Measurements from ENCODE around the gene SERF2. TPM values are rescaled to one million over a fixed set of nuclear protein-coding genes. Genes with fewer than 3 reads are reported as not detected.

The SERF2 gene
- polyA plus RNA-seq, 1 donor from 2014 or later, result 726 TPM

DNA sequence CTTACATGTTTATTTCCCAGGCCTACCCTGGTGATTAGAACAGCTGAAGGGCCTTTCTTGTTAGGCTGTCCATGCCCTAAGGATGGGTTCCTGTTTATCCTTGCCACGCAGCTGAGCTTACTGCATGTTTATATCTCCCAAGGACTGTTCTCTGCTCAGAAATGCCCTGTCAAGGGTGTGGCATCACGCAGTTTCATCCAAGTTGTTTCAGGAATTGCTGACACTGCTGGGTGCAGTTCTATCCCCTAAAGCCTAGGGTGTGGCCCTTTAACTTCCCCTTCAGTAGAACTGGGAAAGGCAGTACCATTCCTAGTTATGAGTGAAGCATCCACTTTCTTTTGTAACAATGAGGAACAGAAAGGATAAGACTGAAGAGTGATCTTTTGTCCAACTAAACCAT is 20.3 kb upstream of the SERF2 start:
- H3K36me3 ChIP-seq (ENCODE audit: insufficient read depth, low read length), result peaks cover 6% of the 10 kb centered on the region
- no peak for TF ChIP-seq EP300 (conservative IDR thresholded peaks at IDR 0.05; ENCODE audit: poor library complexity, severe bottlenecking)
- TF ChIP-seq SMC3 (conservative IDR thresholded peaks at IDR 0.05; ENCODE audit: poor library complexity), result no peak
- TF ChIP-seq EZH2 (IDR thresholded peaks at IDR 0.05; ENCODE audit: borderline replicate concordance, insufficient read depth, low read length, poor library complexity, severe bottlenecking), result no peak
- TF ChIP-seq POLR2AphosphoS5 (IDR thresholded peaks at IDR 0.05), result no peak
- no peak for TF ChIP-seq MXI1 (conservative IDR thresholded peaks at IDR 0.05; ENCODE audit: poor library complexity, severe bottlenecking)
- TF ChIP-seq TAF1 (IDR thresholded peaks at IDR 0.05; ENCODE audit: low read depth), result no peak
- TF ChIP-seq, protein P1, sequence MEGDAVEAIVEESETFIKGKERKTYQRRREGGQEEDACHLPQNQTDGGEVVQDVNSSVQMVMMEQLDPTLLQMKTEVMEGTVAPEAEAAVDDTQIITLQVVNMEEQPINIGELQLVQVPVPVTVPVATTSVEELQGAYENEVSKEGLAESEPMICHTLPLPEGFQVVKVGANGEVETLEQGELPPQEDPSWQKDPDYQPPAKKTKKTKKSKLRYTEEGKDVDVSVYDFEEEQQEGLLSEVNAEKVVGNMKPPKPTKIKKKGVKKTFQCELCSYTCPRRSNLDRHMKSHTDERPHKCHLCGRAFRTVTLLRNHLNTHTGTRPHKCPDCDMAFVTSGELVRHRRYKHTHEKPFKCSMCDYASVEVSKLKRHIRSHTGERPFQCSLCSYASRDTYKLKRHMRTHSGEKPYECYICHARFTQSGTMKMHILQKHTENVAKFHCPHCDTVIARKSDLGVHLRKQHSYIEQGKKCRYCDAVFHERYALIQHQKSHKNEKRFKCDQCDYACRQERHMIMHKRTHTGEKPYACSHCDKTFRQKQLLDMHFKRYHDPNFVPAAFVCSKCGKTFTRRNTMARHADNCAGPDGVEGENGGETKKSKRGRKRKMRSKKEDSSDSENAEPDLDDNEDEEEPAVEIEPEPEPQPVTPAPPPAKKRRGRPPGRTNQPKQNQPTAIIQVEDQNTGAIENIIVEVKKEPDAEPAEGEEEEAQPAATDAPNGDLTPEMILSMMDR (IDR thresholded peaks at IDR 0.05; ENCODE audit: poor library complexity, severe bottlenecking), result no peak
- TF ChIP-seq, protein P2, sequence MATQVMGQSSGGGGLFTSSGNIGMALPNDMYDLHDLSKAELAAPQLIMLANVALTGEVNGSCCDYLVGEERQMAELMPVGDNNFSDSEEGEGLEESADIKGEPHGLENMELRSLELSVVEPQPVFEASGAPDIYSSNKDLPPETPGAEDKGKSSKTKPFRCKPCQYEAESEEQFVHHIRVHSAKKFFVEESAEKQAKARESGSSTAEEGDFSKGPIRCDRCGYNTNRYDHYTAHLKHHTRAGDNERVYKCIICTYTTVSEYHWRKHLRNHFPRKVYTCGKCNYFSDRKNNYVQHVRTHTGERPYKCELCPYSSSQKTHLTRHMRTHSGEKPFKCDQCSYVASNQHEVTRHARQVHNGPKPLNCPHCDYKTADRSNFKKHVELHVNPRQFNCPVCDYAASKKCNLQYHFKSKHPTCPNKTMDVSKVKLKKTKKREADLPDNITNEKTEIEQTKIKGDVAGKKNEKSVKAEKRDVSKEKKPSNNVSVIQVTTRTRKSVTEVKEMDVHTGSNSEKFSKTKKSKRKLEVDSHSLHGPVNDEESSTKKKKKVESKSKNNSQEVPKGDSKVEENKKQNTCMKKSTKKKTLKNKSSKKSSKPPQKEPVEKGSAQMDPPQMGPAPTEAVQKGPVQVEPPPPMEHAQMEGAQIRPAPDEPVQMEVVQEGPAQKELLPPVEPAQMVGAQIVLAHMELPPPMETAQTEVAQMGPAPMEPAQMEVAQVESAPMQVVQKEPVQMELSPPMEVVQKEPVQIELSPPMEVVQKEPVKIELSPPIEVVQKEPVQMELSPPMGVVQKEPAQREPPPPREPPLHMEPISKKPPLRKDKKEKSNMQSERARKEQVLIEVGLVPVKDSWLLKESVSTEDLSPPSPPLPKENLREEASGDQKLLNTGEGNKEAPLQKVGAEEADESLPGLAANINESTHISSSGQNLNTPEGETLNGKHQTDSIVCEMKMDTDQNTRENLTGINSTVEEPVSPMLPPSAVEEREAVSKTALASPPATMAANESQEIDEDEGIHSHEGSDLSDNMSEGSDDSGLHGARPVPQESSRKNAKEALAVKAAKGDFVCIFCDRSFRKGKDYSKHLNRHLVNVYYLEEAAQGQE (IDR thresholded peaks at IDR 0.05; ENCODE audit: borderline replicate concordance), result no peak
- no peak for TF ChIP-seq RAD21 (conservative IDR thresholded peaks at IDR 0.05)
- H4K20me1 ChIP-seq (ENCODE audit: insufficient read depth), result no peaks in the 10 kb centered on the region

DNA sequence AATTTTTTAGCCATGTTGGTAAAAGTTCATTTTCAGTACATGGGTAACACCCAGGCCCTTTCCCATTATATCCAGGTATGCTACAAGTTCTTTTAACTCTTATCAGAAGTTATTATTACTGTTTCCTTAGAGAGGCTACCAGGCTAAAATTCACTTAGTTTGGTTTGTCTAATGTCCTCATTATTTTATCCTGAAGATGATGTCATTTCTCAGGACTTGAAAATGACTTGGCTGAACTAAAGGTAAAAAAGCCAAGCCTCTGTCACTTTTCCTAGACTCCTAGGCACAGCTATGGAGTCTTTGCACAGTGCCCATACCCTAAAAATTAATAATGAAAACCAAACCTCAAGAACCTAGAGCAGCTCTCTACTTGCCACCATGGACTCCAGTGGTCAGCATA is 19.5 kb upstream of the SERF2 start:
- Histone ChIP-seq H4K20me1 (ENCODE audit: insufficient read depth) (no peaks in the 10 kb centered on the region), H3K36me3 (ENCODE audit: insufficient read depth, low read length) (peaks cover 6% of the 10 kb centered on the region)

More for the DNA sequence above, 20.3 kb upstream of the SERF2 start:
- no peaks in the 10 kb centered on the region for H3K9me3 ChIP-seq (ENCODE audit: low read length)
- no peaks in the 10 kb centered on the region for H3K79me2 ChIP-seq (replicated peaks; ENCODE audit: insufficient read depth, low read length)
- no peak overlapping the region for H3K27ac ChIP-seq (ENCODE audit: low read length)
- no peaks in the 10 kb centered on the region for H3K9me2 ChIP-seq (ENCODE audit: insufficient read depth, low read length)
- H3F3A ChIP-seq (ENCODE audit: insufficient read depth, low read length, poor library complexity, severe bottlenecking), result no peaks in the 10 kb centered on the region
- H3K4me2 ChIP-seq (ENCODE audit: low read length), result no peak overlapping the region
- H3K27me3 ChIP-seq (ENCODE audit: insufficient read depth, low read depth, low read length), result peaks cover 9% of the 10 kb centered on the region
- no peak overlapping the region for H3K4me3 ChIP-seq (ENCODE audit: low read length)
- H2AFZ ChIP-seq (ENCODE audit: low read depth, low read length), result no peak overlapping the region
- no peak overlapping the region for H3K9ac ChIP-seq (ENCODE audit: low read length)

More for the DNA sequence above, 19.5 kb upstream of the SERF2 start:
- Histone ChIP-seq H2AFZ (ENCODE audit: low read depth, low read length) (no peak overlapping the region), H3K4me2 (ENCODE audit: low read length) (no peak overlapping the region), H3K9me3 (ENCODE audit: low read length) (no peaks in the 10 kb centered on the region), H3F3A (ENCODE audit: insufficient read depth, low read length, poor library complexity, severe bottlenecking) (no peaks in the 10 kb centered on the region), H3K79me2 (replicated peaks; ENCODE audit: insufficient read depth, low read length) (no peaks in the 10 kb centered on the region), H3K27ac (ENCODE audit: low read length) (no peak overlapping the region), H3K9me2 (ENCODE audit: insufficient read depth, low read length) (no peaks in the 10 kb centered on the region), H3K9ac (ENCODE audit: low read length) (no peak overlapping the region), H3K4me3 (ENCODE audit: low read length) (no peak overlapping the region), H3K27me3 (ENCODE audit: insufficient read depth, low read depth, low read length) (peaks cover 17% of the 10 kb centered on the region)
- TF ChIP-seq TAF1 (IDR thresholded peaks at IDR 0.05; ENCODE audit: low read depth) (no peak), POLR2AphosphoS5 (IDR thresholded peaks at IDR 0.05) (no peak), SMC3 (conservative IDR thresholded peaks at IDR 0.05; ENCODE audit: poor library complexity) (no peak), EP300 (conservative IDR thresholded peaks at IDR 0.05; ENCODE audit: poor library complexity, severe bottlenecking) (no peak), EZH2 (IDR thresholded peaks at IDR 0.05; ENCODE audit: borderline replicate concordance, insufficient read depth, low read length, poor library complexity, severe bottlenecking) (no peak), RAD21 (conservative IDR thresholded peaks at IDR 0.05) (no peak), MXI1 (conservative IDR thresholded peaks at IDR 0.05; ENCODE audit: poor library complexity, severe bottlenecking) (no peak)
- TF ChIP-seq, protein P2 (IDR thresholded peaks at IDR 0.05; ENCODE audit: borderline replicate concordance), result no peak
- TF ChIP-seq, protein P1 (IDR thresholded peaks at IDR 0.05; ENCODE audit: poor library complexity, severe bottlenecking), result no peak

Data from neural cell (in vitro differentiated cells).